ENCODE results near the gene EIF2D.

The EIF2D gene

GRCh38 chr1:206568779-206569352 is 43.4 kb downstream of the EIF2D start:
- no peak for DNase-seq

- DNase-seq, result peak; percentile 60
Observed at GRCh38 chr1:206568256-206568655, 44.0 kb downstream of the EIF2D start.

DNA sequence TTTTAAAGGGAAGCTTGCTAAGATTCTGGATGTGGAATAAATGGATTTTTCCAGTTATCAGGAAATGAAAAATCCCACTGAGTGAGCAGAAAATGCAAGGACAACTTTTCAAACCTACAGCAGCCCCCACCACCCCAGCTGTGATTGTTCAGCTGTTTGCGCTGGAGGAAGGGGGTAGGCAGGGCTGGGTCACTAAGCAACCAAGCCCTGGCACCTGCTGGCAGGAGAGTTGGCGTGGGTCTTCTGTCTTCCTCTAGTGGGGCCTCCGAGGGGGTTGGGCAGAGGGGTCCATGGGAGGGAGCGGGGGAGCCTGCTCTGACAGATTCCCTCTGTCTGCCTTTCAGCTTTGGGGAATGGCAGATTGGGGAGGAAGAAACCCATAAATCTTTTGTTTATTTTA is 45.3 kb downstream of the EIF2D start:
- DNase-seq, result no peak

DNA sequence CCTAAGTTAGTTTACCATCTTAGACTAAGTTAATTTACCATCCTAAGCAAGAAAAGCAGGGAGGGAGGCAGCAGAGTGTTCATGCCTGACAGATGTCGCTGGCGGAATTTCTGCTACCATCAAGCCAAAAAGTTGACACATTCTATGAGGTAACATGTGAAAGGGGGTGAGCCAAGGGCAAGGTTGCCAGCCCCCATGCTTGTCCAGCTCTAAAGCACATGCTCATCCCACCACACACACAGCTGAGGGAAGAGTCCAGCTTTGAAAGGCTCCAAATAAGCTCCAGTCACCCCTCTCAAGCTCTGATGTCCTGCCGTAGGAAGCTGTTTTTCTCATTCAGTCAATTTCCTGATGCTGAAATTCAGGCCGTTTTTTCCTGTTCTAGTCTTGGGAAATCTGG is 46.3 kb downstream of the EIF2D start:
- no peak for DNase-seq

- DNase-seq, result no peak
Observed at GRCh38 chr1:206563367-206564207, 48.7 kb downstream of the EIF2D start.

GRCh38 chr1:206560007-206560716 is 52.1 kb downstream of the EIF2D start:
- no peak for DNase-seq

GRCh38 chr1:206559672-206559995 is 52.6 kb downstream of the EIF2D start:
- no peak for DNase-seq

- DNase-seq, result no peak
Observed at GRCh38 chr1:206558794-206559671, 53.2 kb downstream of the EIF2D start.

DNA sequence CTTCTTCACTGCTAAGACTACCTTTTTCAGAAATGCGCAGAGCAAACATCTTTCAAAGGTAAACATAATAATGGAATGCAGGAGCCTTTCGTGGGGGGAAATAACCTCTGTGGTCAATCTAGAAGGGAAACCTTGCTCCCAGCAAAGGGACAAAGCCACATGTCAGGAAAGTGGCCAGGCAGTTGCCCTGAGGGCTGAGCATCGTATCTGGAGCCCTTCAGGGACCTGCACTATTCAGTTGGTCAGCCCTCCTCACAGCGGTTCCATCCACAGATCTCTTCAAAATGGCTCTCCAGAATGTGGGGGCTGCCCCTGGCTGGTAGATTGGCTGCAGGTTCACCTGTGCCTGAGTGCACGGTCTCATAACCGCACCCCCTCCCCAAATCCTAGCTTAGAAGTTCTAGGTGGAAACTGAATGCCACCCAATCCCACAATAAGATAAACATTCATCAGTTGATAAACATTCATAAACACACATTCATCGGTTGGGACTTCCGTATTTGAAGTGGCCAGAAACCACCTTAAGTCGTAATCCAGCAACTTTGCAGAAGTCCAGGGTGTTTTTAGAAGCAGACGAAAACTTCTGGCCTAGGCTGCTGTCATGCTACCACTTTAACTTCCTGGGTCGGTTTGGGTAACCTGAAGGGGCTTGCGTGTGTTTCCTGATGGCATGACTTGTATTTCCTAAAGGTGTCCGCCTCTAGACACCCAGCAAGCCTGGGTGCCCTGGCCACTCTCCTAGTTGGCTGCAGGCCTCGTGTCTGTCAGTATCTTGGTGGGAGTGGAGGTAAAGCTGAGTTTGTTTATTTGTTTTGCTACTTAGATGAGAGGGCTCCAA is 54.4 kb downstream of the EIF2D start:
- no peak for DNase-seq

DNA sequence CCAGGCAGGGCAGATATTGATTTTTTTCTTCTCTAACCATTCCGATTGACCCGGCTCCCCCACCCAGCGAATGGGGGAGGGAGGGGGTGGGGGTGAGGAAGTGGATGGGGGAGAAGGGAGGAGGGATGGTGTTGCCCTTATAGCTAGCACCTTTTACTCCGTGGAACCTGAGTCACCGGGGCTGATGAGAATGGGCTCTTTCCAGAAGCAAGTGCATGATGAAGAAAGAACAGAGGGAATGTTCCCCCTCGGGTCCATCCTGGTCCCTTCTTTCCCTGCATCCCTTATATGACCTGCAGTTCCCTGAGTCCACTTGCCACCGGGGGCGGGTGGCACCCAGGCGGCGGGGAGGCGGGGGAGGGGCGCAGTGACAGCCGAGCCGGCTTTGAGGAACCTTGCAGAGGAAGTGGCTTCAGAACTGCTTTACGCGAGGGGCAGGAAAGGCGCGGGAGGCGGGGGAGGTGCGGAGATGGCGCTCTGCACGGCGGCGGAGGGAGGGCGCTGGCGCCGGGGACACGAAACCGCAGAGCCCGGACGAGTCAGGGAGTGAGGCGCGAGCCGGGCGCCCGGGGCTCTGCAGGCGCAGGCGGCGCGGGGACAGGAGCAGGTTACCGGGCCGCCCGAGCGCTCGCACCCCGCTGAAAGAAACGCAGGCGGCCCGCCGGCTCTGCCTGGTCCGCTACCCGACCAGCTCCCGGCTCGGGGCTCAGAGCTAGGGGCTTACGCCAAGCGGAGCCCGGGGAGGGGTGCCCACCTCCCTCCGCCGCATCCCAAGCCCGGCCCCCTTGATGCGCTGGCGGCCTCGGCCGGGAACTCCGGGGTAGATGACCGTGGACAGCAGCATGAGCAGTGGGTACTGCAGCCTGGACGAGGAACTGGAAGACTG is 55.3 kb downstream of the EIF2D start:
- DNase-seq, result peak; percentile 91

GRCh38 chr1:206556047-206556749 is 56.1 kb downstream of the EIF2D start:
- DNase-seq, result no peak

DNA sequence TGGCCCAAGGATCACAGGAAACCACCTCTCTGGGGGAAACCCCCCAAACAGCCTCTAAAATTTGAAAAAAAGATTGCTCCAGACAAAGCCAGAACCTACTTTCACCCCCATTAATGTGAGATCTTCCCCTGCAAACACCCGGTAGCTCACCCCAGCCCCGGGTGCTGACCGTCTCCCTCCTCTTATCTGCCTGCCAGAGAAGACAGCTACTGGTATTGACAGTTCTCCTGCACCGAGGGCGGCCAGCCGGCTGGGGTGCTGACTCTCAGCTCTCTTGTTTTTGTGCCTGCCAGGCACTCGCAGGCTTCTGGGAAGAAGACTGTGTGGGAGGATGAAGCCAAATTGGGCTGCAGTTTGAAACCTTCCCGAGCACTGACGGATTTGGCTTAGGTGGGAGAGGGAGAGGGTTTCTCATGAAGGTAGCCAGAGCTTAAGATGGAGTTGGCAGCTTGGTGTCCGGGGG is 56.8 kb downstream of the EIF2D start:
- no peak for DNase-seq

GRCh38 chr1:206554701-206555472 is 57.4 kb downstream of the EIF2D start:
- no peak for DNase-seq

DNA sequence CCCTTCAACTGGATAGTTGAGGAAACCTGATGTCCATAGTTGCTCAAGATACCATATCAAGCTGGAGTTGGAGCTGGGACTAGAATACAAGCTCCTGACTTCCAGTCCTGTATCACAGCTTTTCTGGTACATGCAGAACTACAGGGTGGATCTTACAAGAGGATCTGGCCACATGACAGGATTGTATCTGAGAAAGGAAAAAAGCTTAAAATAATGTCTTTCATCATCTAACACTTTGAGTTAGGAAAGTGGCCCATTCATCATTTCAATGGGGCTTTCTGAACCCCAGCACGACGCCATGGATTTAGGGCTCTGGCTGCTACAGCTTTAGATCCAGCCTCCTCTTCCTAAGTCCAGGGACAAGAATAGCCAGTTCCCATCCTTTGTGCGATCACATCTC is 58.1 kb downstream of the EIF2D start:
- no peak for DNase-seq

DNA sequence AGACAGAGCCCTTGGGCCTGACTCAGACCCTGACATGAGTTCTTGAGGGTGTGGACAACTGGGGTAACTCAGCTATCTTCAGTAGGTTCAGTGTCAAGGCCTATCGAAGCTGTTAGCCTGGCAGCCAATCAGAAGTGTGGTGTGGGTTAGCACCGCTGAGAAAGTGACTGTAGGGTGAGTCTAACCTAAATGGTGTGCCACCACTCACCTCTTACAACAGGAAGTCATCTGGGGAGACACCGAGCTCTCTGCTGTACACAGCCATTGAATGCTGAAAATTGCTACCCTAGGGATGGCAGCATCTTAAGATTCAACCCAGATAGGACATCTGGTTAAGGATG is 60.3 kb downstream of the EIF2D start:
- peak; percentile 71 for DNase-seq

GRCh38 chr1:206551296-206551985 is 60.8 kb downstream of the EIF2D start:
- no peak for DNase-seq

GRCh38 chr1:206550446-206550845 is 61.8 kb downstream of the EIF2D start:
- no peak for DNase-seq

GRCh38 chr1:206547104-206547503 is 65.2 kb downstream of the EIF2D start:
- DNase-seq, result no peak

DNA sequence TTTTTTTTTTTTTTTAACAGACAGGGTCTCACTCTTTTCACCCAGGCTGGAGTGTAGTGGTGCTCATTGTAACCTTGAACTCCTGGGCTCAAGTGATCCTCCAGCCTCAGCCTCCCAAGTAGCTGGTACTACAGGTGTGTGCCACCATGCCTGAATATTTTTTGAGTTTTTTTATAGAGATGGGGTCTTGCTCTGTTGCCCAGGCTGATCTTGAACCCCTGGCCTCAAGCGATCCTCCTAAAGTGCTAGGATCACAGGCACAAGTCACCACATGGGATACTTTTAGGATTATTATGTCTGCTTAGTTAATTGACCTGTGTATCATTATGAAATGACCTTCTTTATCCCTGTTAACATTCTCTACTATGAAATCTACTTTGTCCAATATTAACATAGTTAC is 66.9 kb downstream of the EIF2D start:
- DNase-seq, result no peak

All from activated CD8-positive, alpha-beta memory T cell treated with anti-CD3 and anti-CD28 coated beads, Interleukin-2, amount 50 U/mL, for 4 hours (primary cell).